Sigmoid colon (tissue), 7 donors: ENCODE measurements around the gene S100A14. TPM values are rescaled to one million over a fixed set of nuclear protein-coding genes. Genes with fewer than 3 reads are reported as not detected.

Experiments used
- DNase-seq: peaks from one replicate; pipeline ENCODE4 v3.0.0-alpha.2; 2019
- H3K27ac ChIP-seq, 4 donors: fragments of 200-600 bp; sonication (generic); one replicate each; pipeline ENCODE4 v1.5.1; 2016 to 2019; ENCODE audit warnings: mild to moderate bottlenecking in 1 of 4
- H3K27me3 ChIP-seq, 3 donors: fragments of 200-600 bp; sonication (generic); one replicate each; pipeline ENCODE4 v1.5.1; 2019; ENCODE audit warnings: mild to moderate bottlenecking in 1 of 3
- H3K36me3 ChIP-seq, 4 donors: fragments of 200-600 bp; sonication (generic); one replicate each; pipeline ENCODE4 v1.5.1; 2016 to 2019
- H3K4me1 ChIP-seq, 4 donors: fragments of 200-600 bp; sonication (generic); one replicate each; pipeline ENCODE4 v1.5.1; 2017 to 2019
- H3K4me3 ChIP-seq, 4 donors: fragments of 200-600 bp; sonication (generic); one replicate each; pipeline ENCODE4 v1.5.1; 2017 to 2019; ENCODE audit warnings: mild to moderate bottlenecking in 2 of 4, moderate library complexity in 1 of 4
- H3K9me3 ChIP-seq, 4 donors: fragments of 200-600 bp in 3 of 4; sonication (generic) in 3 of 4; one replicate each; pipeline versions ENCODE4 v1.5.1 to v1.6.1; 2013 to 2019
- EP300 ChIP-seq, 4 donors: sonication (generic); formaldehyde crosslinking; IDR thresholded peaks; one replicate each; pipeline ENCODE4 v1.6.1; 2017; ENCODE audit warnings: antibody characterized with exemption in 4 of 4
- POLR2A ChIP-seq, 2 donors: fragments of 450-650 bp; IDR thresholded peaks; one replicate each; pipeline ENCODE4 v1.6.1; 2016; ENCODE audit warnings: antibody characterized with exemption in 2 of 2, mild to moderate bottlenecking in 2 of 2, moderate library complexity in 2 of 2
- POLR2AphosphoS5 ChIP-seq, 4 donors: sonication (generic); formaldehyde crosslinking; IDR thresholded peaks; one replicate each; pipeline ENCODE4 v1.6.1; 2017; ENCODE audit warnings: antibody characterized with exemption in 4 of 4
- WGBS, 2 donors: extraction: QIAGEN DNeasy Blood & Tissue Kit; methylation state at CpG; one replicate each; pipeline ENCODE4 v1.1.7; 2013; 5-methylcytosine and 5-hydroxymethylcytosine counted together
- intact Hi-C: fragments of 100-400 bp; cut with DNase I; formaldehyde crosslinking; loops from one replicate; pipeline ENCODE4 v1.15.1; 2023
- polyA plus RNA-seq, 3 donors: library from polyadenylated mRNA; stranded (reverse); fragments of 200-250 nt; gene quantifications; one replicate each; pipeline ENCODE4 v1.2.3, GENCODE V29; 2013
- total RNA-seq, 4 donors: library from RNA; depleted of rRNA; stranded (reverse); fragments of >200 nt; gene quantifications; one replicate each; pipeline ENCODE4 v1.1.0, GENCODE V29; 2016
- TF ChIP-seq, protein P1 (sequence below), 4 experiments: fragments of 450-650 bp in 3 of 4; fragments of 200-600 bp in 1 of 4; IDR thresholded peaks; one replicate each; pipeline ENCODE4 v1.5.1; 2016 to 2019; ENCODE audit warnings: antibody characterized with exemption in 4 of 4, mild to moderate bottlenecking in 3 of 4, moderate library complexity in 2 of 4
- donor health status: healthy with polysubstance abuse.
- donor health status: Bipolar disorder and iron deficiency.
- donor health status: healthy.

The S100A14 gene
- total and polyA plus RNA-seq, 7 donors, result 0.82 to 1,144 (median 789) TPM; not detected in 2

DNA sequence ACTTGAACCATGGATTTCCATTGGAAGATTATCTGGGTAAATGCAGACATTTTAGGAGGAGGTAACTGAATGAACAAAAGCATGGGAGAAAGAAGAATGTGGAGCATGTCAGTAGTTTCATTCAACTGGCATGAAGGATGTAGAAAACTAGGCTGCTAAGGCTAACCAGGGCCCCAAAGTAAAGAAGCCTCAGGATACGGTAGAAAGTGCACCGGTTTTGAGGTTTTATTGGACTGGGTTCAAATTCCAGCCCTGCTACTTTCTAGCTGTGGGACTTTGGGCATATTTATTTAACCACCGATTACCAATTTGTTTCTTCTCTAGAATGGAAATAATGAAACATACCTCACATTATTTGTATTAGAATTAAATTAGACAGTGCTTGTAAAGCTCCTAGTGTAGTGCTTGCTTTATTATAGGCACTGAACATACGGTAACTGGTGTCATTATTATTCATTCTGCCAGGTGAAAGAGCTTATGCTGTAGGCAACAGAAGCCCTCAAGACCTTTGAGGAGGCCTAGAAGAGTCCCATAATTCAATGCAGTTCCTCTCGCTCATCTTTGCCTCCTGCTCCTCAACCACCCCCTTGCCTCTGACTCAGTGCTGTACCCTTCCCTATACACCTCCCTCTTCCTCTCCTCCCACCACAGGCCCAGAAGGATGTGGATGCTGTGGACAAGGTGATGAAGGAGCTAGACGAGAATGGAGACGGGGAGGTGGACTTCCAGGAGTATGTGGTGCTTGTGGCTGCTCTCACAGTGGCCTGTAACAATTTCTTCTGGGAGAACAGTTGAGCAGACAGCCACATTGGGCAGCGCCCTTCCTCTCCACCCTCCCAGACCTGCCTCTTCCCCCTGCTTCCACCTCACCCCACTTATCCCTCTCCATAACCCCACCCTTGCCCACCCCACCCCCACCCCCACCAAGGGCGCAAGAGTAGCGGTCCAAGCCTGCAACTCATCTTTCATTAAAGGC lies 15.2 kb upstream of the S100A14 start:
- H3K36me3 ChIP-seq, result peaks cover 0 to 6% (median under 1%) of the 10 kb centered on the region in 4 donors
- H3K4me3 ChIP-seq, result no peak overlapping the region
- H3K9me3 ChIP-seq, result no peaks in the 10 kb centered on the region
- intact Hi-C loops, result no loop called here
- TF ChIP-seq POLR2AphosphoS5 (IDR thresholded peaks at IDR 0.05), result no peak
- no peak overlapping the region for H3K27ac ChIP-seq
- 62 to 79% methylated on average over 10 of the region's 10 CpGs for WGBS, 2 donors
- no peaks in the 10 kb centered on the region for H3K27me3 ChIP-seq
- H3K4me1 ChIP-seq, result peaks cover 0 to 37% (median 32%) of the 10 kb centered on the region in 4 donors
- DNase-seq, result no peak

DNA sequence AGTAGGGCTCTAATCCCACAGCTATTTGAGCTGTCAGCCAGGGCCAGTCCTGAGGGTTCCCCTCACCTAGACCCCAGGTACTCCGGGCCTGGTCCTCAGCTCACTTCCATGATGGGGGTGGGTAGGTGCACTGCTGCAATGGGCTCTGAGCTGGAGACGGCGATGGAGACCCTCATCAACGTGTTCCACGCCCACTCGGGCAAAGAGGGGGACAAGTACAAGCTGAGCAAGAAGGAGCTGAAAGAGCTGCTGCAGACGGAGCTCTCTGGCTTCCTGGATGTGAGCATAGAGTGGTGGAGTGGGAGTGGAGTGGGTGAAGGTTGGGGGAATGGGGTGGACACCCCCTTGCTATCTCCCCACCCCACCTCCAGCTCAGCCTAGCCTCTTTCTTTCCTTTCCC lies 14.3 kb upstream of the S100A14 start:
- peak overlapping the region in 1 of 4 donors; percentile 94 for H3K27ac ChIP-seq
- H3K36me3 ChIP-seq, result no peaks in the 10 kb centered on the region
- no peaks in the 10 kb centered on the region for H3K27me3 ChIP-seq
- H3K4me3 ChIP-seq, result no peak overlapping the region
- WGBS, 2 donors, result 89% methylated on average over 7 of the region's 7 CpGs
- no peak for TF ChIP-seq EP300 (IDR thresholded peaks at IDR 0.05)
- TF ChIP-seq, protein P1, sequence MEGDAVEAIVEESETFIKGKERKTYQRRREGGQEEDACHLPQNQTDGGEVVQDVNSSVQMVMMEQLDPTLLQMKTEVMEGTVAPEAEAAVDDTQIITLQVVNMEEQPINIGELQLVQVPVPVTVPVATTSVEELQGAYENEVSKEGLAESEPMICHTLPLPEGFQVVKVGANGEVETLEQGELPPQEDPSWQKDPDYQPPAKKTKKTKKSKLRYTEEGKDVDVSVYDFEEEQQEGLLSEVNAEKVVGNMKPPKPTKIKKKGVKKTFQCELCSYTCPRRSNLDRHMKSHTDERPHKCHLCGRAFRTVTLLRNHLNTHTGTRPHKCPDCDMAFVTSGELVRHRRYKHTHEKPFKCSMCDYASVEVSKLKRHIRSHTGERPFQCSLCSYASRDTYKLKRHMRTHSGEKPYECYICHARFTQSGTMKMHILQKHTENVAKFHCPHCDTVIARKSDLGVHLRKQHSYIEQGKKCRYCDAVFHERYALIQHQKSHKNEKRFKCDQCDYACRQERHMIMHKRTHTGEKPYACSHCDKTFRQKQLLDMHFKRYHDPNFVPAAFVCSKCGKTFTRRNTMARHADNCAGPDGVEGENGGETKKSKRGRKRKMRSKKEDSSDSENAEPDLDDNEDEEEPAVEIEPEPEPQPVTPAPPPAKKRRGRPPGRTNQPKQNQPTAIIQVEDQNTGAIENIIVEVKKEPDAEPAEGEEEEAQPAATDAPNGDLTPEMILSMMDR (IDR thresholded peaks at IDR 0.05), result no peak
- DNase-seq, result no peak
- H3K4me1 ChIP-seq, result peaks cover 0 to 37% (median 32%) of the 10 kb centered on the region in 4 donors
- no peaks in the 10 kb centered on the region for H3K9me3 ChIP-seq
- intact Hi-C loops, result no loop called here

DNA sequence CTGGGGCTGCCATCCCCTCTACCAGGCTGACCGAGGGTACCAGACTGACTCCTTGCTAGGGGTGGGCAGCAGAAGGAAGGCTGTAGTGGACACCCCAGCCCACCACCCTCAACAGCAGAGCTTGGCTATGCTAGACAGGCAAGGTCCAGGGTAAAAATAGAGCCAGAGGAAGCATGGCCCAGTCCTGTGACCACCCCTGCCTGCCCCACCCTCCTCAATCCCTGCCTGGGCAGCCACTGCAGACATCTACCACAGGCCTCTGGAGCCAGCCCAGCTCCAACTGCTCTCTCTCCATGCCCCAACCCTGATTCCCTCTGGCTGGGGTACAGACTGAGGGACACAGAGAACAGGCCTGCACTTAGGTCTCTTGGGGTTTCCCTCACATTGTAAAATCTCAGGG lies 13.8 kb upstream of the S100A14 start:
- peaks cover 0 to 37% (median 32%) of the 10 kb centered on the region in 4 donors for H3K4me1 ChIP-seq
- intact Hi-C loops, result no loop called here
- H3K27me3 ChIP-seq, result no peaks in the 10 kb centered on the region
- H3K27ac ChIP-seq, result peak overlapping the region in 2 of 4 donors; percentile 22 to 94
- 95% methylated on average over 1 of the region's 1 CpG for WGBS, 2 donors
- TF ChIP-seq POLR2AphosphoS5 (IDR thresholded peaks at IDR 0.05) (no peak), POLR2A (IDR thresholded peaks at IDR 0.05) (no peak), EP300 (IDR thresholded peaks at IDR 0.05) (no peak)
- TF ChIP-seq, protein P1 (IDR thresholded peaks at IDR 0.05), result no peak
- no peak for DNase-seq
- no peaks in the 10 kb centered on the region for H3K36me3 ChIP-seq
- no peak overlapping the region for H3K4me3 ChIP-seq
- no peaks in the 10 kb centered on the region for H3K9me3 ChIP-seq

DNA sequence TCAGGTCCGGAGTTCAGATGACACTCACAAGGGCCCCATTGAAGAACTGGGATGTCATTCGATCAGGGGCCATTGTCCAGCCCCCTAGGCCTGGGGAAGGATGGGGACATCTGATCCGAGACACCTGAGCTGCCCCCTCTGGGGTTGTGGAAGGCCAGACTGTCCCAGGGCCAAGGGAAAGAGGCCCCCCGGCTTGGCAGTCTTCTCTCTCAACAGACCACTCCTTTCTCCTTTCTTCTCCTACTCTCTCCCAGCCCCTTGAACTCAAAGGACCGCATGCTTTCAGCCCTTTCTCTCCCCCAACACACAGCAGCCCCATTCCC lies 13.2 kb upstream of the S100A14 start:
- Histone ChIP-seq H3K9me3 (no peaks in the 10 kb centered on the region), H3K36me3 (no peaks in the 10 kb centered on the region), H3K27me3 (no peaks in the 10 kb centered on the region), H3K4me1 (peaks cover 0 to 41% (median 36%) of the 10 kb centered on the region in 4 donors), H3K27ac (peak overlapping the region; percentile 7 to 94 (median 52)), H3K4me3 (no peak overlapping the region)
- 86 to 88% methylated on average over 5 of the region's 5 CpGs for WGBS, 2 donors
- no peak for DNase-seq
- TF ChIP-seq, protein P1 (IDR thresholded peaks at IDR 0.05), result no peak
- TF ChIP-seq POLR2AphosphoS5 (IDR thresholded peaks at IDR 0.05) (no peak), POLR2A (IDR thresholded peaks at IDR 0.05) (no peak), EP300 (IDR thresholded peaks at IDR 0.05) (no peak)
- intact Hi-C loops, result no loop called here

DNA sequence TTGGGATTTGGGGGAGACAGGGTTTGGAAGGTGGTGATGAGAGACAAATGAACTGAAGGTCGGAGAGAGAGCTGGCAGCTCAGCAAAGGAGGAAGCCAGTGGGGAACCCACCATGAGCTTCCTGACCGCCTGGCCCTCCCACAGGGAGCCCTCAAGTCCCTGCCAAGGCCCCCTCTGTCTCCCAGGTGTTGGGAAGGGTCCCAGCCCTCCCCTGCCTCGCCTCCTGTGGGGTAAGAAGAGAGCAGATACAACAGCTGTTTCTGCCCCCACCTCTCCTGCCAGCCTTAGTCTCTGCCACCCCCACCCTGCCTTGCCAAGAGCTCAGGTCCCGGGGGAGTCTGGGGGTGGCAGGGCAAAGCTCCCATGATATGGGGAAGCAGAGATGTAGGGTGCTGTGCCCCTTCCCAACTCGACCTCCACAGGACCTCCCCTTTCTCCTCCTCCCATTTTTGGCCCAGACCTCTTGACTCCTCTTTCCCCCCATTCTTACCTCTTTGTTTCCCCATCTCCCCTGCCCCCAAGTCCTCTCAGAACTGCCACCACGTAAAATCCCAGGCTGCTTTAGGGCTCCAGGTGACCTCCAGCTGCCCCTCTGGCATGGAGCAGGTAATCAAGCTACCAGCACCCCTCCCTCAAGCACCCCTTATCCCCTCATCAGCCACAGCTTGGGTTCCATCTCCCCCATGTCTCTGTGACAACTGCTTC lies 12.7 kb upstream of the S100A14 start:
- Histone ChIP-seq H3K27me3 (no peaks in the 10 kb centered on the region), H3K4me1 (peaks cover 0 to 45% (median 40%) of the 10 kb centered on the region in 4 donors), H3K4me3 (no peak overlapping the region), H3K27ac (peak overlapping the region; percentile 83 to 94 (median 90)), H3K9me3 (no peaks in the 10 kb centered on the region), H3K36me3 (no peaks in the 10 kb centered on the region)
- TF ChIP-seq POLR2A (IDR thresholded peaks at IDR 0.05) (no peak), POLR2AphosphoS5 (IDR thresholded peaks at IDR 0.05) (no peak), EP300 (IDR thresholded peaks at IDR 0.05) (no peak)
- TF ChIP-seq, protein P1 (IDR thresholded peaks at IDR 0.05), result no peak
- 72 to 90% methylated on average over 6 of the region's 6 CpGs for WGBS, 2 donors
- intact Hi-C loops, result no loop called here
- no peak for DNase-seq
